Calu3 (cell line): ENCODE measurements around the gene SELENOM. TPM values are rescaled to one million over a fixed set of nuclear protein-coding genes. Genes with fewer than 3 reads are reported as not detected.
"Not testable (repeated sequence)": the region's sequence is repeated elsewhere in the genome, so short reads cannot be mapped to it uniquely, and the experiment has no call there.

Experiments used
- BruUV-seq: library from RNA; stranded (reverse); fragments of 400-500 nt; replicated peaks from 2 replicates; lab custom pipeline; 2021; lab: Mats Ljungman, UMichigan
- CTCF ChIA-PET: fragments of 300-600 bp; sonication (Branson Sonifier 250); formaldehyde crosslinking; loops from one replicate; lab custom pipeline; 2022; ENCODE audit warnings: antibody characterized with exemption; lab: Charles Lee
- DNase-seq: peaks from one replicate; pipeline ENCODE4 v3.0.0; 2022
- H3K27ac Mint-ChIP-seq: one replicate; pipeline ENCODE4 v1.8.0; 2022; ENCODE audit warnings: mixed read lengths; ENCODE audit not compliant: unreplicated experiment
- H3K27me3 Mint-ChIP-seq: one replicate; pipeline ENCODE4 v1.8.0; 2022; ENCODE audit warnings: mixed read lengths; ENCODE audit not compliant: unreplicated experiment
- H3K36me3 Mint-ChIP-seq: one replicate; pipeline ENCODE4 v1.8.0; 2022; ENCODE audit warnings: mild to moderate bottlenecking, moderate library complexity, mixed read lengths; ENCODE audit not compliant: insufficient read depth, unreplicated experiment
- H3K4me1 Mint-ChIP-seq: one replicate; pipeline ENCODE4 v1.8.0; 2022; ENCODE audit warnings: mild to moderate bottlenecking, low read depth, mixed read lengths; ENCODE audit not compliant: unreplicated experiment
- H3K4me3 Mint-ChIP-seq: one replicate; pipeline ENCODE4 v1.8.0; 2022; ENCODE audit warnings: mild to moderate bottlenecking, low read depth, moderate library complexity, mixed read lengths; ENCODE audit not compliant: unreplicated experiment
- H3K9me3 Mint-ChIP-seq: one replicate; pipeline ENCODE4 v1.8.0; 2022; ENCODE audit warnings: low read depth, mixed read lengths; ENCODE audit not compliant: unreplicated experiment
- CTCF ChIP-seq: fragments of 200-600 bp; IDR thresholded peaks from one replicate; pipeline ENCODE4 v1.8.0; 2022; ENCODE audit warnings: antibody characterized with exemption; ENCODE audit not compliant: unreplicated experiment
- intact Hi-C: fragments of 100-400 bp; cut with micrococcal nuclease; formaldehyde crosslinking; loops from one replicate; pipeline ENCODE4 v1.10.0; 2022; ENCODE audit not compliant: unreplicated experiment
- total RNA-seq: library from RNA; stranded (reverse); gene quantifications from 2 replicates; pipeline ENCODE4 v1.2.3, GENCODE V29; 2022

SELENOM gene
- total RNA-seq, 1 experiment from 2014 or later, result not detected

- DNase-seq, result no peak
- TF ChIP-seq CTCF, result no peak
- no peaks in the 10 kb centered on the region for H3K27me3 Mint-ChIP-seq
- H3K4me1 Mint-ChIP-seq, result peaks cover 8% of the 10 kb centered on the region
- H3K36me3 Mint-ChIP-seq, result peaks cover 16% of the 10 kb centered on the region
- H3K27ac Mint-ChIP-seq, result no peak overlapping the region
- CTCF ChIA-PET, result no interaction called here
- H3K9me3 Mint-ChIP-seq, result no peaks in the 10 kb centered on the region
- BruUV-seq, result no TSS peak
- no peak overlapping the region for H3K4me3 Mint-ChIP-seq
- intact Hi-C loops, result no loop called here
These were observed 9.3 kb downstream of the SELENOM start for GRCh38 chr22:31097941-31098631.

- H3K27ac Mint-ChIP-seq, BruUV-seq, H3K4me1 Mint-ChIP-seq, H3K27me3 Mint-ChIP-seq, H3K4me3 Mint-ChIP-seq, intact Hi-C loops, CTCF ChIA-PET, H3K9me3 Mint-ChIP-seq, DNase-seq: not testable (repeated sequence)
- peaks cover 16% of the 10 kb centered on the region for H3K36me3 Mint-ChIP-seq
These were observed 9.8 kb downstream of the SELENOM start for GRCh38 chr22:31097539-31097938.

- no TSS peak for BruUV-seq
- Mint-ChIP-seq H3K27ac (no peak overlapping the region), H3K4me3 (no peak overlapping the region), H3K27me3 (no peaks in the 10 kb centered on the region), H3K9me3 (no peaks in the 10 kb centered on the region), H3K36me3 (peaks cover 14% of the 10 kb centered on the region), H3K4me1 (peaks cover 8% of the 10 kb centered on the region)
- no peak for TF ChIP-seq CTCF
- CTCF ChIA-PET, result interaction anchor here (1.8 kb wide), 1 partner anchor 11 kb away, joined by 8 read pairs; the partner anchor contains the start of gene SELENOM
- intact Hi-C loops, result no loop called here
- DNase-seq, result no peak
These were observed 10.6 kb downstream of the SELENOM start for GRCh38 chr22:31096657-31097279.

GRCh38 chr22:31095637-31096249, 11.6 kb downstream of the SELENOM start:
- Mint-ChIP-seq H3K4me1 (no peaks in the 10 kb centered on the region), H3K9me3 (no peaks in the 10 kb centered on the region), H3K4me3 (no peak overlapping the region), H3K27ac (no peak overlapping the region), H3K36me3 (peaks cover 5% of the 10 kb centered on the region), H3K27me3 (no peaks in the 10 kb centered on the region)
- BruUV-seq, result no TSS peak
- intact Hi-C loops, result no loop called here
- no peak for DNase-seq
- CTCF ChIA-PET, result interaction anchor here (1.0 to 1.8 kb wide), 2 partner anchors 12 to 15 kb away, joined by 4 to 8 read pairs; partner anchors contain the start of genes SELENOM and SMTN
- no peak for TF ChIP-seq CTCF
